ENCODE data around the gene VAMP2.

The VAMP2 gene, protein sequence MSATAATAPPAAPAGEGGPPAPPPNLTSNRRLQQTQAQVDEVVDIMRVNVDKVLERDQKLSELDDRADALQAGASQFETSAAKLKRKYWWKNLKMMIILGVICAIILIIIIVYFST

DNA sequence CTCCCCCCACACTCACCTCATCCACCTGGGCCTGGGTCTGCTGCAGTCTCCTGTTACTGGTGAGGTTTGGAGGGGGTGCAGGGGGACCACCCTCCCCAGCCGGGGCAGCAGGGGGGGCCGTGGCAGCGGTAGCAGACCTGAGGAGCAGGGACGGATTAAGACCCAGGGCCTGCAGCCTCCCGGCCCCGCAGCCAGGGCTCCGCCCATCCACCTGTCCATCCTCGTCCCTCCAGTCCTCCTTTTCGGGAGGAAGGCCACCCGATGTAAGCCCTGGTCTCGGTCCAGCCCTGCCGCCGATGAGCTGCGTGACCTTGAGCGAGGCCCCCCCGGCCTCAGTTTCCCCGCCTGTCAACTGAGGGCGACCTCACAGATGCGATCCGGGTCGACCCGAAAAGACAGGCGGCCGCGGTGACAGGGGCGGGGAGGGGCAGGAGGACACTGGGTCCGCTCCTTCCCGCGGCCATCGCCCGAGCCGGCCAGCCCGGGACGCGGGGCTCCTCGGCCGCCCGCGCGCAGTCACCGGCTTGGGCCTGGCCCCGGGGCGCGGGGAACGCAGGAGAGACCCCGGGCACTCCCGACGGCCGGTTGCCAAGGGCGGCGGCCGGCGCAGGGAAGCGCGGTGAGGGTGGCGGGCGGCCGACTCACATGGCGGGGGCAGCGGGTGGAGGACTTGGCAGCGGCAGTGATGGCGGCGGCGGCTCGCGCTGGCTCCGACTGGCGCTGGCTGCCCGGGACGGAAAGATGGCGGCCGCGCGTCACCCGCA is at the start of gene VAMP2:
Gene VAMP2 (minus strand): TSS at position 716 of the 764 bp plus-strand sequence. CDS start 69 bp downstream, at position 647.
- H3K27ac ChIP-seq = peak within 1 kb of the TSS; percentile 97
- no peak for TF ChIP-seq ZFX (IDR thresholded peaks at IDR 0.05; ENCODE audit: borderline replicate concordance)
- TF ChIP-seq, protein P1, sequence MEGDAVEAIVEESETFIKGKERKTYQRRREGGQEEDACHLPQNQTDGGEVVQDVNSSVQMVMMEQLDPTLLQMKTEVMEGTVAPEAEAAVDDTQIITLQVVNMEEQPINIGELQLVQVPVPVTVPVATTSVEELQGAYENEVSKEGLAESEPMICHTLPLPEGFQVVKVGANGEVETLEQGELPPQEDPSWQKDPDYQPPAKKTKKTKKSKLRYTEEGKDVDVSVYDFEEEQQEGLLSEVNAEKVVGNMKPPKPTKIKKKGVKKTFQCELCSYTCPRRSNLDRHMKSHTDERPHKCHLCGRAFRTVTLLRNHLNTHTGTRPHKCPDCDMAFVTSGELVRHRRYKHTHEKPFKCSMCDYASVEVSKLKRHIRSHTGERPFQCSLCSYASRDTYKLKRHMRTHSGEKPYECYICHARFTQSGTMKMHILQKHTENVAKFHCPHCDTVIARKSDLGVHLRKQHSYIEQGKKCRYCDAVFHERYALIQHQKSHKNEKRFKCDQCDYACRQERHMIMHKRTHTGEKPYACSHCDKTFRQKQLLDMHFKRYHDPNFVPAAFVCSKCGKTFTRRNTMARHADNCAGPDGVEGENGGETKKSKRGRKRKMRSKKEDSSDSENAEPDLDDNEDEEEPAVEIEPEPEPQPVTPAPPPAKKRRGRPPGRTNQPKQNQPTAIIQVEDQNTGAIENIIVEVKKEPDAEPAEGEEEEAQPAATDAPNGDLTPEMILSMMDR (IDR thresholded peaks at IDR 0.05) = no peak

DNA sequence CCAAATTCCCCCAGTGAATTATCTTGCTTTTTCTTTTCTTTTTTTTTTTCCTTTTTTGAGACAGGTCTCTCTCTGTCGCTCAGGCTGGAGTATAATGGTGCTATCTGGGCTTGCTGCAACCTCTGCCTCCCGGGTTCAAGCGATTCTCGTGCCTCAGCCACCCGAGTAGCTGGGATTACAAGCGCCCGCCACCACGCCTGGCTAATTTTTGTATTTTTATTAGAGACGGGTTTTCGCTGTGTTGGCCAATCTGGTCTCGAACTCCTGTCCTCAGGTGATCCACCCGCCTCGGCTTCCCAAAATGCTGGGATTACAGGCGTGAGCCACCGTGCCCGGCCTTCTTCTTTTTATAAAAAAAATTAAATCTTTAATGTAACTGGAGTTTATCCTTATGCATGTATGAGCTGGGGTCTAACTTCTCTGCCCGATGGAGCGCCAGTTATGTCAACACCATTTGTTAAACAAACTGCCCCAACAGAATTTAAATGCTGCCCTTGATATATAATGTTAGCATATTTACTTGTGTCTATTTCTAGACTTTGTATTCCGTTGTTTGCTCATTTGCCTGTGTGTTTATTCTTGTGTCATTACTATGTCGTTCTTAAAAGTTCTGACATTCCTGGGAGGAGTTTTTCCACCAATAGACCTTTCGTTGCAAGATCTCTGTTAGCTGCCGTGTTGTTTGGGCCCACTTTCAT is 48.2 kb upstream of the VAMP2 start:
- peak overlapping the region; percentile 91 for H3K27ac ChIP-seq
- TF ChIP-seq, protein P1 (IDR thresholded peaks at IDR 0.05) = no peak
- no peak for TF ChIP-seq ZFX (IDR thresholded peaks at IDR 0.05; ENCODE audit: borderline replicate concordance)

DNA sequence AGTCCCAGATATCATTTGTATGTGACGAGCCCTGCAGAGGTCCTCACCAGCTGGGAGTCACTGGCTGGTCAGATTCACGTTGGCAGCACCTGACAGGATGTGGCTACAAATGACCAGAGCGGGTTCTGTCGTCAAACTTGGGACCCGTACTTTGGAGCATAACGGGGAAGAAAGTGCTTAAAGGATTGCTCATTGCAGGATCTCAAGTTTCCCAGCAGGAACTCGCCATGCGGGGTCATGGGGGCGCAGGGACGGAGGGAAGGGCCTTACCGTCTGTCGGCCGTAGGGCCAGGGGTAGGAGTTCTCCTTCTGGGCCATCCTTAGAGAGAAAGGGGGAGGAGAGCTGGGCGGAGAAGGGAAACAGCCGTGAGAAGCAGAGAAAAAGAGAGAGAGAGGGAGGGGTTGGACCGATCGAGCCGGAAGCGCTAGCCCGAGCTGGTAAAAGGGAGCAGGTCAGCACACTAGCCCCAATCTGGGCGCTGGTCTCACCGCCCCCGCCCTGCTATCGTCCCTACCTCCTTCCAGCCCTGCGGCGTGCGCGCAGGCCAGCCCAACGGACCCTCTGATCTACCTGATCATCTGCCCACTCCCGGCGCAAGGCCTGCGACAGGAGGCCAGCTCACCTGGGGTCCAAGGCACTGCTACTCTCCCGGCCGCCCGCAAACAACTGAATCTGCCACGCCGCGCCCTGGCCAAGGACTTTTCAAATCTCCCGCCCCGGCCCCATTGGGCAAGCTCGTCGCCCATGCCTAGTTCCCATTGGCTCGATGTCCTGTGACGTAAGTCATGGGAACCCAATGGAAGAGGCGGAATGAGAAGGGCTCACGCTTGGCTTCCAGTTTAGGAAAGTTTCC is 47.4 kb upstream of the VAMP2 start, which contains the start of gene AURKB:
Gene AURKB (minus strand): TSS at position 669 of the 854 bp plus-strand sequence. CDS start 351 bp downstream, at position 318.
- TF ChIP-seq, protein P1 (IDR thresholded peaks at IDR 0.05) = no peak
- TF ChIP-seq ZFX (IDR thresholded peaks at IDR 0.05; ENCODE audit: borderline replicate concordance) = no peak
- H3K27ac ChIP-seq = peak within 1 kb of the TSS; percentile 91

DNA sequence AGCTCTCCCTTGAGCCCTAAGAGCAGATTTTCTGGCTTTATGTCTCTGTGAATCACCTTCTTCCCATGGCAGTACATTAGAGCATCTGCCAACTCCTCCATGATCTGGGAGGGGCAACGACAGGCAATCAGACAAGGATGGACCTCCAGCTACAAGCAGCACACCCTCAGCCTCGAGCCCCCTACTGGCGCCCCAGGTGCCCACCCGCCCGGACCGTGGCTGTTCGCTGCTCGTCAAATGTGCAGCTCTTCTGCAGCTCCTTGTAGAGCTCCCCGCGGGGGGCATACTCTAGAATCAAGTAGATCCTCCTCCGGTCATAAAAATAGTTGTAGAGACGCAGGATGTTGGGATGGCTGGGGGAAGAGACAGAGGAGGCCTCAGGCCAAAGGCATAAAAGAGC is 43.8 kb upstream of the VAMP2 start:
- H3K27ac ChIP-seq = no peak overlapping the region
- TF ChIP-seq ZFX (IDR thresholded peaks at IDR 0.05; ENCODE audit: borderline replicate concordance) = no peak
- TF ChIP-seq, protein P1 (IDR thresholded peaks at IDR 0.05) = no peak

DNA sequence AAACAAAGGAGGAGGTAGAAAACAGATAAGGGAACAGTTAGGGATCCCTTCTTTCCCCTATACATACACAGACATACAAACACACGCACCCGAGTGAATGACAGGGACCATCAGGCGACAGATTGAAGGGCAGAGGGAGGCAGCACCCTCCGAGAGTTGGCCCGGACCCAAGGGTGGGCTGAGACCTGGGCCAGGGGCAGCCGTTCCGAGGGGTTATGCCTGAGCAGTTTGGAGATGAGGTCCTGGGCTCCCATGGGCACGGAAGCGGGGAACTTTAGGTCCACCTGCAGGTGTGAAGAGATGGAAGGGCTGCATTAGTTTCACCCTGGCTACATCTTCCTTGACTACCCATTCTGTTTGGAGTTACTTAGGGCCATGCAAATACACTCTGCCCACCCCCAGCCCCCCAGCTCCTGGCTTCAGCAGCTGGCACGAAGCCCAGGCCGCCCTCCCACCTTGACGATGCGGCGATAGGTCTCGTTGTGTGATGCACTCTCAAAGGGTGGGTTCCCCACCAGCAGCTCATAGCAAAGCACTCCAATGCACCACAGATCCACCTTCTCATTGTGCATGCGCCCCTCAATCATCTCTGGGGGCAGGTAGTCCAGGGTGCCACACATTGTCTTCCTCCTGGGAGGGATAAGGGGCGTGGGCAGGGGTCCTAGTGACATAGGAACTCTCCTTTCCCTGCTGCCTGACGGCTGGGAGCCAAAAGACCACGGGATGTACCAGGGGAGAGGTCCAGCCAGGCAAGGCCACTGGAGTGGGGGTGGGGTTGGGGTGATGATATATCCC is 42.2 kb upstream of the VAMP2 start:
- H3K27ac ChIP-seq = no peak overlapping the region
- no peak for TF ChIP-seq ZFX (IDR thresholded peaks at IDR 0.05; ENCODE audit: borderline replicate concordance)

DNA sequence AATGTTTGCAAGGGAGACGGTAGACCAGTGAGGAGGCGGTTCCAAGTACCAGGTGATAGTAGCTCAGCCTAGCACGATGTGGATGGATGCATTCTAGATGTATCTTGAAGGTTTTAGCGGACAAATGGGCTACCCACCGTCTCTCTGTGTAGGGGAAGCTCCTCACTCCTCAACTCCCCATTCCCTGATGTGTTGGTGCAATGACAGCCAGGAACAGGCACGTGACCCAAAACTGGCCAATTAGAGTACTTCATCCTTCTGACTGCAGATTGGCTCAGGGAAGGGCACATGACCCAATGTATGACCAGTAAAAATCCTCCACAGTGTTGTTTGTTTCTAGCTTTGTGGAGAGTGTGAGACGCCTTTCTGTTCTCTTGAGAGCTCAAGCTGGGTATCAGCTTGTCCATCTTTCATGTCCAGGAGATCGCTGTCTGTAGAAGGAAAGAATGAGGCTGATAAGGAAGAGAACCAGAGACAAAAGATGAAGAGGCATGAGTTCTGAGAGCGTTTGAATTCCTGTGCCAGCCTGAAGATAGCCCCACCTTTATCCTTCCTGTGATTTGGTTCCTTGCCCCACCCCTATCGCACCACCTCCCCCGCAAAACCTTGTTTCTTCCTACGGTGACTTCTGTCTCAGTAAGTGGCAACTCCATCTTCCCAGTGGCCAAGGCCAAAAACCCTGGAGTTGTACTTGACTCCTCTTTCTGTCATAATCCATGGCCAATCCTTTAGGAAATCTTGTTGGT is 29.5 kb upstream of the VAMP2 start:
- H3K27ac ChIP-seq = peak overlapping the region; percentile 96

More for the DNA sequence above, 29.5 kb upstream of the VAMP2 start:
- TF ChIP-seq, protein P1 (IDR thresholded peaks at IDR 0.05) = no peak
- TF ChIP-seq ZFX (IDR thresholded peaks at IDR 0.05; ENCODE audit: borderline replicate concordance) = no peak

Data from 22Rv1 (cell line).